Glutamatergic neuron (in vitro differentiated cells): ENCODE results near the gene BANF2. TPM values are rescaled to one million over a fixed set of nuclear protein-coding genes. Genes with fewer than 3 reads are reported as not detected.

Experiments
- DNase-seq: peaks from one replicate; pipeline ENCODE4 v3.0.0; 2022
- H3K27ac Mint-ChIP-seq: one replicate; pipeline ENCODE4 v1.8.0; 2020; ENCODE audit warnings: mild to moderate bottlenecking, mixed read lengths, inconsistent platforms; ENCODE audit not compliant: unreplicated experiment
- H3K27me3 Mint-ChIP-seq: one replicate; pipeline ENCODE4 v1.8.0; 2020; ENCODE audit warnings: mild to moderate bottlenecking, moderate library complexity, mixed read lengths, inconsistent platforms; ENCODE audit not compliant: unreplicated experiment
- H3K36me3 Mint-ChIP-seq: one replicate; pipeline ENCODE4 v1.8.0; 2020; ENCODE audit warnings: mild to moderate bottlenecking, mixed read lengths, inconsistent platforms; ENCODE audit not compliant: unreplicated experiment
- H3K4me1 Mint-ChIP-seq: one replicate; pipeline ENCODE4 v1.8.0; 2020; ENCODE audit warnings: mild to moderate bottlenecking, low read depth, mixed read lengths, inconsistent platforms; ENCODE audit not compliant: unreplicated experiment
- H3K4me3 Mint-ChIP-seq: one replicate; pipeline ENCODE4 v1.8.0; 2020; ENCODE audit warnings: mild to moderate bottlenecking, mixed read lengths, inconsistent platforms; ENCODE audit not compliant: unreplicated experiment
- H3K9me3 Mint-ChIP-seq: one replicate; pipeline ENCODE4 v1.8.0; 2020; ENCODE audit warnings: mild to moderate bottlenecking, moderate library complexity, mixed read lengths, inconsistent platforms; ENCODE audit not compliant: unreplicated experiment
- total RNA-seq: library from RNA; stranded (reverse); fragmentation: NEBNext Ultra II Directional; extraction: Animal tissue kit (Norgen Biotek cat#: 25700); gene quantifications from one replicate; pipeline ENCODE4 v1.2.1, GENCODE V29; 2021; ENCODE audit not compliant: unreplicated experiment
- TF ChIP-seq, protein P1 (sequence below): fragments of 200-600 bp; sonication (generic); IDR thresholded peaks from one replicate; pipeline ENCODE4 v1.5.0; 2021; ENCODE audit not compliant: partially characterized antibody, unreplicated experiment

BANF2 gene
- total RNA-seq, 1 donor from 2014 or later, result not detected

DNA sequence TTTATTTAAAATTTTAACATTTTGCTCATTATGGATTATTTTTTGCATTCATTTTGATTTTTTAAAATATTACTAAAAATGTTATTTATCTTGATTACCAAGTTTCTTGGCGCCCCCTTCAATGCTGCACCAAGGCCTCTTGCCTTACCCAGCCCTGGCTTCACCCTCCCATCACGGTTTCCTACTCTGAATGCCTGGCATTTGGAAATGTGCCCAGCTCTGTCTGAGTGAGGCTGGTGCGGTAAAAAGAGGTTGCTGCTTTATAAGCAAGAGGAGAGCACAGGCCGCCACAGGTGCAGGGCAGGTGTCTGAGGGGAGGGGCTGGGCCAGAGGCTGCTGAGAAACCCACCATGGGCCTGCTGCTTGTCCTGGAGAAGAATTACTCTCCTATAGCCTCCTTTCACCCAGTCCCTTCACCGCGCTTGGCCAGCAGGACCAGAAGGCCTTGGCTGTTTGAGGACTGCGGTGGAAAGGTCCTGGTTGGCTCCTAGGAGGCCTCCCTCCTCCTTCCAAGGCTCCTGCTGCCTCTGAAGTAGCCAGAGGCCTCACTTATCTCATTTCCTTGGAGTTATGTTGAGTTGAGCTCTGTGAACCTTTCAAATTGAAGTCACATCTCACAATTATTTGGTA lies 62.6 kb downstream of the BANF2 start:
- H3K27ac Mint-ChIP-seq, result no peak overlapping the region
- DNase-seq, result no peak
- TF ChIP-seq, protein P1, sequence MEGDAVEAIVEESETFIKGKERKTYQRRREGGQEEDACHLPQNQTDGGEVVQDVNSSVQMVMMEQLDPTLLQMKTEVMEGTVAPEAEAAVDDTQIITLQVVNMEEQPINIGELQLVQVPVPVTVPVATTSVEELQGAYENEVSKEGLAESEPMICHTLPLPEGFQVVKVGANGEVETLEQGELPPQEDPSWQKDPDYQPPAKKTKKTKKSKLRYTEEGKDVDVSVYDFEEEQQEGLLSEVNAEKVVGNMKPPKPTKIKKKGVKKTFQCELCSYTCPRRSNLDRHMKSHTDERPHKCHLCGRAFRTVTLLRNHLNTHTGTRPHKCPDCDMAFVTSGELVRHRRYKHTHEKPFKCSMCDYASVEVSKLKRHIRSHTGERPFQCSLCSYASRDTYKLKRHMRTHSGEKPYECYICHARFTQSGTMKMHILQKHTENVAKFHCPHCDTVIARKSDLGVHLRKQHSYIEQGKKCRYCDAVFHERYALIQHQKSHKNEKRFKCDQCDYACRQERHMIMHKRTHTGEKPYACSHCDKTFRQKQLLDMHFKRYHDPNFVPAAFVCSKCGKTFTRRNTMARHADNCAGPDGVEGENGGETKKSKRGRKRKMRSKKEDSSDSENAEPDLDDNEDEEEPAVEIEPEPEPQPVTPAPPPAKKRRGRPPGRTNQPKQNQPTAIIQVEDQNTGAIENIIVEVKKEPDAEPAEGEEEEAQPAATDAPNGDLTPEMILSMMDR, result no peak
- peaks cover 5% of the 10 kb centered on the region for H3K27me3 Mint-ChIP-seq
- peaks cover 4% of the 10 kb centered on the region for H3K9me3 Mint-ChIP-seq
- H3K4me1 Mint-ChIP-seq, result peaks cover 3% of the 10 kb centered on the region
- no peak overlapping the region for H3K4me3 Mint-ChIP-seq
- peaks cover 9% of the 10 kb centered on the region for H3K36me3 Mint-ChIP-seq

DNA sequence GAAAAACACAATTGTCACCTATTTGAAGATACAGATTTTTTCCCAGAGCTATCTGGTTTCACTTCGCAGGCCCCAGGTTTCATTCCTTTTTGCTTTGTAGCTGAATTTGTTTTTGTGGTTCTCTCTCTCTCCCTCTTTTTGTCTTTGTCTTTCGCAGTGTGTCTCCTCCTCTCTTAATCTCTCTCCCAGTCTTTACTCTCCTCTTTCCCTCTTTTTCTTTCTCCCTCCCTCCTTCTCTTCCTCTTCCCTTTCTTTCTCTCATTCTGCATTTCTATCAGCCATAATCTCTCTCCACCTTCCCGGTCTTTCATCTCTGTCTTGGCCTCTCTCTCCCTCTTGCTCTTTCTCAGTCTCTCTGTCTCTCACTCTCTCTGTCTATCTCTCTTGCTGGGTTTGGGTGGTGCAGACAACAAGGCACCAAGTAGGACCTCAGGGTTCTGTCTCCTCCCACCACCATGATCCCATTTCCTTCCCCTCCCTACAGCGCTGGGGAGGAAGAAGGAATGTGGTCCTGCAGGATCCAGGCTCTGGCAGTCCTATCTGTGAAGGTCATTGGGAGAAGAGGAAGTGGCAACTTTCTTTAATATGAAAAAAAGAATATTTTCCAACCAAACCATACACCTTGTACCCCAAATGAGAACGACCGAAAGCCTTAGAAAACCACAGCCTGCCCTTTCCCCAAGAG lies 63.2 kb downstream of the BANF2 start:
- peaks cover 5% of the 10 kb centered on the region for H3K27me3 Mint-ChIP-seq
- H3K4me3 Mint-ChIP-seq, result no peak overlapping the region
- DNase-seq, result no peak
- H3K4me1 Mint-ChIP-seq, result peaks cover 3% of the 10 kb centered on the region
- TF ChIP-seq, protein P1, result no peak
- peaks cover 5% of the 10 kb centered on the region for H3K36me3 Mint-ChIP-seq
- H3K9me3 Mint-ChIP-seq, result peaks cover 4% of the 10 kb centered on the region
- no peak overlapping the region for H3K27ac Mint-ChIP-seq

DNA sequence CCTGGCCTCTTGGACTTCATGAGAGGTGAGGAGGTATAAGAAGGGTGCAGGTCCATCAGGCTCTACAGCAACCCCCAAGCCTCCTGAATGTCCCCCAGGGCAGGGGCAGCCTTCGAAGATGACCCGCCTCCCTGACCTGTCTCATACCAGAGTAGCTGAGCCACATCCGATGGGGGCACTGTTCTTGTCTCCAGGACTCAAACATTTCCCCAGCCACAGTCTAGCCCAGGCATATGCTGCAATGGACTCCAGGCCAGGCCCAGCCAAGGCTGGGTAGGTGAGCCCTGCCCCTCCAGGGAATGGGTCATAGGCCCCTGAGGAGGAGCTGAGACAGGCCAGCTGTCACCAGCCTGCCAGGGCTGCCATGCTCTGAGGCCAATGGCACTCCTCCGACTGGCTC lies 65.3 kb downstream of the BANF2 start:
- H3K4me3 Mint-ChIP-seq, result no peak overlapping the region
- H3K27ac Mint-ChIP-seq, result no peak overlapping the region

DNA sequence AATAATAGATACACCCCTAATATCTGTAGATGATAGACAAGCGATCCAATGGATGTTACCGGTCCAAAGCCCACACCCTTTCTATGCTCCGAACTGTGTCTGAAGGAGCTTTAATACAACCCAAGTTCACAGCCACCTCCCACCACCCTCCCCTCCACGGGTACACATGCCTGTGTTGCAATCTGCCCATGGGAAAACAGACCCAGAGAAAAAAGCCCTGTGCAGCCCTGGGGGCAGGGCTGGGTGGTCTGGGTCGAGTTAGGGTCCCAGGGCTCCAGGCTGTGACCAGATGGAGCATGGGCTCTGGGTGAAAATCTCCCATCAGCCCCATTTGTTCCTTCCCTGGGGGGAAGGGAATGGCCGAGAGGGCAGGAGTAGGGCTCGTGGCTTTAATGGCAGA lies 65.8 kb downstream of the BANF2 start:
- DNase-seq, result no peak
- TF ChIP-seq, protein P1, result no peak
- Mint-ChIP-seq H3K27ac (no peak overlapping the region), H3K36me3 (no peaks in the 10 kb centered on the region), H3K4me3 (no peak overlapping the region), H3K4me1 (peaks cover 3% of the 10 kb centered on the region), H3K27me3 (peaks cover 2% of the 10 kb centered on the region), H3K9me3 (peaks cover 7% of the 10 kb centered on the region)

More for the DNA sequence above, 65.3 kb downstream of the BANF2 start:
- Mint-ChIP-seq H3K36me3 (no peaks in the 10 kb centered on the region), H3K27me3 (peaks cover 2% of the 10 kb centered on the region), H3K4me1 (peaks cover 3% of the 10 kb centered on the region), H3K9me3 (peaks cover 7% of the 10 kb centered on the region)
- TF ChIP-seq, protein P1, result no peak
- DNase-seq, result no peak

DNA sequence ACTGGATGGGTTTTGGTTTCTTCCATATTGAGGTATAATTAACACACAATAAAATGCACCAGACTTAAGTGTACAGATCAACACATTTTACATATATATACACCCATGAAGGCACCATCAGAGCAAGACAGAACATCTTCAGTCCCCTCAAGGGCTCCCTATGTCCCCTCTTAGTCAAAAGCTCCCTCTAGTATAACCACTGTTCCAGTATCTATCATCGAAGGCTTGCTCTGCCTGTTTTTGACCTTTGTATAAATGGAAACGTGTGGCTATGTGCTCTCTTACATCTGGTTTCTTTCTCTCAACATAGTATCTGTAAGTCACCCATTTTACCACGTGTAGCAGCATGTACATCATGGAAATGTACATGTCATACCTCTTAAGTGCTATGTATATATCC lies 66.5 kb downstream of the BANF2 start:
- TF ChIP-seq, protein P1, result no peak
- Mint-ChIP-seq H3K27ac (no peak overlapping the region), H3K4me3 (no peak overlapping the region), H3K4me1 (peaks cover 3% of the 10 kb centered on the region), H3K36me3 (no peaks in the 10 kb centered on the region), H3K9me3 (peaks cover 7% of the 10 kb centered on the region), H3K27me3 (peaks cover 2% of the 10 kb centered on the region)
- no peak for DNase-seq
